SK-MEL-5 (cell line): Measurements from ENCODE around the gene BTBD16. TPM values are rescaled to one million over a fixed set of nuclear protein-coding genes. Genes with fewer than 3 reads are reported as not detected.

Experiments
- DNase-seq: peaks from one replicate; pipeline ENCODE4 v3.0.0-alpha.2; 2016; ENCODE audit warnings: low read depth, low spot score
- in situ Hi-C: cut with HindIII; loops from 2 replicates; pipeline ENCODE4 v1.10.0; 2016; ENCODE audit warnings: low sequenced_read_pairs, high pct_unique_total_duplicates, low pct_unique_long_range_greater_than_20kb
- total RNA-seq: library from RNA; depleted of rRNA; stranded (reverse); fragments of >200 nt; shearing (Covaris generic); gene quantifications from 2 replicates; pipeline ENCODE4 v1.2.3, GENCODE V29; 2014

BTBD16 gene
- total RNA-seq, 1 experiment from 2014 or later: not detected

GRCh38 chr10:122244001-122244975, 26.8 kb upstream of the BTBD16 start:
- in situ Hi-C loops: no loop called here
- no peak for DNase-seq

GRCh38 chr10:122245136-122245535, 26.0 kb upstream of the BTBD16 start:
- no peak for DNase-seq
- in situ Hi-C loops: no loop called here

- DNase-seq: no peak
- in situ Hi-C loops: no loop called here
Observed at GRCh38 chr10:122245897-122246296, 25.2 kb upstream of the BTBD16 start.

GRCh38 chr10:122246830-122247520, 24.1 kb upstream of the BTBD16 start:
- DNase-seq: no peak
- in situ Hi-C loops: no loop called here

- in situ Hi-C loops: no loop called here
- DNase-seq: no peak
Observed at GRCh38 chr10:122248356-122249302, 22.5 kb upstream of the BTBD16 start.

GRCh38 chr10:122249303-122249850, 21.7 kb upstream of the BTBD16 start:
- DNase-seq: no peak
- in situ Hi-C loops: no loop called here

- DNase-seq: no peak
- in situ Hi-C loops: no loop called here
Observed at GRCh38 chr10:122249991-122250750, 20.9 kb upstream of the BTBD16 start.

GRCh38 chr10:122251459-122252255, 19.4 kb upstream of the BTBD16 start:
- in situ Hi-C loops: no loop called here

GRCh38 chr10:122252805-122253204, 18.3 kb upstream of the BTBD16 start:
- DNase-seq: no peak

More at GRCh38 chr10:122251459-122252255, 19.4 kb upstream of the BTBD16 start:
- DNase-seq: no peak

GRCh38 chr10:122253605-122254004, 17.5 kb upstream of the BTBD16 start:
- in situ Hi-C loops: no loop called here
- no peak for DNase-seq

More at GRCh38 chr10:122252805-122253204, 18.3 kb upstream of the BTBD16 start:
- in situ Hi-C loops: no loop called here

- in situ Hi-C loops: no loop called here
- no peak for DNase-seq
Observed at GRCh38 chr10:122254831-122255230, 16.3 kb upstream of the BTBD16 start.

- in situ Hi-C loops: no loop called here
Observed at GRCh38 chr10:122255509-122256301, 15.4 kb upstream of the BTBD16 start.

GRCh38 chr10:122257041-122257440, 14.1 kb upstream of the BTBD16 start:
- no peak for DNase-seq
- in situ Hi-C loops: no loop called here

More at GRCh38 chr10:122255509-122256301, 15.4 kb upstream of the BTBD16 start:
- DNase-seq: no peak

- in situ Hi-C loops: no loop called here
- DNase-seq: no peak
Observed at GRCh38 chr10:122258136-122259074, 12.7 kb upstream of the BTBD16 start.
